Stimulated activated CD4-positive, alpha-beta T cell treated with anti-CD3 and anti-CD28 coated beads, Interleukin-2, amount 100 ng/mL, for 24 hours (primary cell): ENCODE measurements around the gene FOXN3.
"Not testable (repeated sequence)": the region's sequence is repeated elsewhere in the genome, so short reads cannot be mapped to it uniquely, and the experiment has no call there.

ENCODE experiments used
- DNase-seq, 2 donors: peaks; one replicate each; pipeline ENCODE4 v3.0.0-alpha.2; 2020

Gene FOXN3

DNA sequence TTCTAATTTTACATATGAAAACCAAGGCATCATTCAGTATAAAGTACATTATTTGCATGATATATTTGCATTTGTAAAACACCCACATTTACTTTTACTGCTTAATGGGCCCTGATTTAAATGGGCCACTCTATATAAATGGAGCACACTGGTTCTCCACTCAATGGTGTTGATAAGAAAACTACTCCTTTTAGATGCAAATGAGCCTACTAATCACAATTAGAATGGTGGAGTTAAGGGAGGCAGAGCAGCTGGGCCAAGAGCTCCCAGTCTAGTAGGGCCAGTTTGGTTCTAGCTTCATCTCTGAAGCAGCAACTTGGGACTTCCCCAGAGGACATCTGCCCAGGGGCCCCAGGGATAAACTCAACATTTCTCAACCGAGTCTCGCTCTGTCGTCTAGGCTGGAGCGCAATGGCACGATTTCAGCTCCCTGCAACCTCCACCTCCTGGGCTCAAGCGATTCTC is 120.7 kb downstream of the FOXN3 start:
- no peak for DNase-seq

GRCh38 chr14:89294872-89295271 is 122.2 kb downstream of the FOXN3 start:
- no peak for DNase-seq

DNA sequence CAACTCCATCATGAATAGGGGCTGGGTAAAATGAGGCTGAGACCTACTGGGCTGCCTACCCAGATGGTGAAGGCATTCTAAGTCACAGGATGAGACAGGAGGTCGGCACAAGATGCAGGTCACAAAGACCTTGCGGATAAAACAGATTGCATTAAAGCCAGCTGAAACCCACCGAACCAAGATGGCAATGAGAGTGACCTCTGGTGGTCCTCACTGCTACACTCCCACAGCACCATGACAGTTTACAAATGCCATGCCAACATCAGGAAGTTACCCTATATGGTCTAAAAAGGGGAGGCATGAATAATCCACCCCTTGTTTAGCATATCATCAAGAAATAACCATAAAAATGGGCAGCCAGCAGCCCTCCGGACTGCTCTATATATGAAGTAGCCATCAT is 122.6 kb downstream of the FOXN3 start:
- not testable (repeated sequence) for DNase-seq

DNA sequence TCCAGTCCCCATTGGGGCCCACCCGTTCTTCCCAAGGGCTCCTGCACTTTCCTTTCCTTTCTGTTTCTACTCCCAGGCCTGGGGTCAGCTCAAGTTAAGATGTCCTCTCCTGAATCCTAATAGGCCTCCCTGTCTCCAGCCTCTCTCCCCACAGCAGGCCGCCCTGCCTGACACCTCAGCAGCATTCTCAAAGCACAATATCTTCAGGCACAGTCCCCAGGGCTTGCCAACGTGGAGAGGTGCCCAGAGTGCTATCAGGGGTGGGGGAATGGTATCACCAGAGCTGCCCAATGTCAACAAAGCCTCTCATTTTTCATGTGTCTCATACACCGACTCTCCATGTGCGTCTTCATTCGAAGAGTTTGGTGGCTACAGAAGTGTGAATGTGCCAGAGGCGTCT is 123.0 kb downstream of the FOXN3 start:
- DNase-seq: no peak

DNA sequence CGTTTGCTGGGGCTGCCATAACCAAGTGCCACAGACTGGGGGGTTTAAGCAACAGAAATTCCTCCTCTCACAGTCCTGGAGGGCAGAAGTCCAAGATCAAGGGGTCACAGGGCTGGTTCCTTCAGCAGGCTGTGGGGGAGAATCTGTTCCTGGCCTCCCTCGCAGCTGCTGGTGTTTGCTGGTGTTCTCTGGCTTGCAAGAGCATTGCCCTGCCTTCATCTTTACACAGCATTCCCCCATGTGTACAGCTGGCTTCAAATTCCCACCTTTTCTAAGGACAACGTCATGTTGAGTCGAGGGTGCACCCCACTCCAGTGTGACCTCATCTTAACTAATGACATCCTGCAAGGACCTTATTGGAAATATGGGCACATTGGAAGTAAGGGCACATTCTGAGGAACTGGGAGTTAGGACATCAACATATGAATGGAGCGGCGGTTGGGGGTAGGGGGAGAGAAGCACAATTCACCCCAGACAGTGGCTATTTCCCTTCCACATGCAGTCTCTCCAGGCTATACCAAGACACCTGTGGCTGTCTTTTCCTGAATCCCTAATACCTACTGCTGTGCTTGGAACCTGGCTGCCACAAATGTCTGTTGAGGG is 123.6 kb downstream of the FOXN3 start:
- no peak for DNase-seq

DNA sequence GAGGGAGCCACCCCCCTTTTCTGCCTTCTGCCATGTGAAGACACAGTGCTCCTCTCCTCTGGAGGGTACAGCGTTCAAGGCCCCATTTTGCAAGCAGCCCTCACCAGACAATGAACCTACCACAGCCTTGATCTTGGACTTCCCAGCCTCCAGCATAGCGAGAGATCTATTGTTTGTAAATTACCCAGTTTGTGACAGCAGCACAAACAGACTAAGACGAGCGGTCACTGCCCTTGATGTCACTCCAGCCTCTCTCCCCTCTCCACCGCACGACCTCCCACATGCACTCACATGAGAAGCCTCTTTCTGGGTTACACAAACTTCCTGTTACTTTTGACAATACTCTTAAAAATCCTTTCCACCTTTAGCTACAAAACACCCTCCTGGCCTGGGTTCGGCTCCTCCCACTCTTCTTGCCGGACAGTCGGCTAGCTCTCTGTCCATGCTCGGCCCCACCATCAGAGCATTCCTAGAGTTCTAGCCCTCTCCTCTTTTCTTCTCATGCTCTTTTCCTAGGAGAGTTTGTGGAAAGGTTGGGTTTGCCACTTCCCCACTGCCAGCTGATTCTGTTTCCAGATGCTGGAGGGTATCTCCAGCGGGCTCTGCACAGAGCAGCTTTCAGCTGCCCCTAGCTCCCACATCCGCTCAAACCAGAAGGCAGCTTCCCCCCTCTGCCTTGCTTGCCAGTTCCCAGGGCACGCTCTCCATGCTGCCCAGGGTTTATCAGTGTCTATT is 124.3 kb downstream of the FOXN3 start:
- no peak for DNase-seq

DNA sequence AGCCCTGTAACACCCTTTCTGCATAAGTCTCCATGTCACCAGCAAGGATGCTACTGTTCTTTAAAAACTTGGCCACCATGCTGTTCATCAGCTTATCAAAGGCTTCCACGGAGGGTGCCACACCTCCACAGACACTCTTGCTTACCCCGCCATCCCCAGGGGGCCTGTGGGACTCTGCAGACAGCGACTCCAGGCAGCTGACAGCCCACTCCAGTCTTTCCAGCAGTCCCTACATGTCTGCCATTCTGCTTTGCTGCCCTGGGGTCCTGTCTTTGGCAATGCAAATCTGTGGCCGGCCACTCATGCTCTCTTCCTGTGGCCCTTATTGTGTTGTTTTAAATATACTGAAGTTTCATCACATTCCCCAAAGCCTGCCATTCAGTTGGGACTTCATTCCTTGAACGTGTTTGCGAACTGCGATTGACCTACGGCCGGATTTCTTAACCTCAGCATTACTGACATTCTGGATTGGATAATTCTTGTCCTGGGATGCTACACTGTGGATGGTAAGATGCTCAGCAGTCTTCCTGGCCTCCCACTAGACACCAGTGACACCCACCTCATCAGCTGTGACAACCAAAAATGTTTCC is 125.6 kb downstream of the FOXN3 start:
- no peak for DNase-seq

DNA sequence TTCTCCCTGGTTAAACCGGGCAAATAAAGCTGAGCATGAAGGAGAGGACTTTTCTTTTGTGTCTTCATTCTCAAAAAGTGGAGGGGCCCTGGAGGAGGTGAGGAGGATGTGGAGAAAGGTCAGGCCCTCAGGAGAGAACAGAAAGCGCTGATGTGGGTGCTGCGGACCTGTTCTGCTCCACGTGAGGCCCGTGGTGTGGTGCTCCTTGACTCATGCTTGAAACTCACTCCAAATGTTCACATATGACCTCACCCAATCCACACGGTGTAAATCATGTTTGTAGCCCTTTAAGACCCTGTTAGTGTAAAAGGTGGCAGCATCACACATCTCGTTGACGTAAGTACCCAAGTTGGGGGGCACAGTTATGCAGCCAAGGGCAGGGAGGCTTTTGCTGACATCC is 126.2 kb downstream of the FOXN3 start:
- no peak for DNase-seq

GRCh38 chr14:89289477-89289876 is 127.6 kb downstream of the FOXN3 start:
- no peak for DNase-seq

DNA sequence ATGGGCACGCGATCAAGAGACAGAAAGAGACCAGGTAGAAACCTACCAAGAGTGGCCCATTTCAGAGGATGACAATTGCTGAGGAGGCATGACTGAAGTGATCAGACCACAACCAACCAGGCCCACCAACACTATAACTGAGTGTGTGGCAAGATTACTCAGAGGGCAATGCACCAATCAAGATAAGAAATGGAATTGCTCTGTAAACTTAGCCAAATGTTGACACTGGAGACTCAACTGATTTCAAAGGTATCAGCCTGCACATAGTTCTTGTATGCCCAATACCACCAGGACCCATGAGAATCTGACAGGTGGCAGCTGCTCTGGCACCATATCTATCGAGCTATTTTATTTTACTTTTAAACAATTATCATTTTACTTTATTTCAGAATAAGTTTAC is 128.9 kb downstream of the FOXN3 start:
- DNase-seq: no peak

GRCh38 chr14:89284333-89285058 is 132.5 kb downstream of the FOXN3 start:
- DNase-seq: no peak

DNA sequence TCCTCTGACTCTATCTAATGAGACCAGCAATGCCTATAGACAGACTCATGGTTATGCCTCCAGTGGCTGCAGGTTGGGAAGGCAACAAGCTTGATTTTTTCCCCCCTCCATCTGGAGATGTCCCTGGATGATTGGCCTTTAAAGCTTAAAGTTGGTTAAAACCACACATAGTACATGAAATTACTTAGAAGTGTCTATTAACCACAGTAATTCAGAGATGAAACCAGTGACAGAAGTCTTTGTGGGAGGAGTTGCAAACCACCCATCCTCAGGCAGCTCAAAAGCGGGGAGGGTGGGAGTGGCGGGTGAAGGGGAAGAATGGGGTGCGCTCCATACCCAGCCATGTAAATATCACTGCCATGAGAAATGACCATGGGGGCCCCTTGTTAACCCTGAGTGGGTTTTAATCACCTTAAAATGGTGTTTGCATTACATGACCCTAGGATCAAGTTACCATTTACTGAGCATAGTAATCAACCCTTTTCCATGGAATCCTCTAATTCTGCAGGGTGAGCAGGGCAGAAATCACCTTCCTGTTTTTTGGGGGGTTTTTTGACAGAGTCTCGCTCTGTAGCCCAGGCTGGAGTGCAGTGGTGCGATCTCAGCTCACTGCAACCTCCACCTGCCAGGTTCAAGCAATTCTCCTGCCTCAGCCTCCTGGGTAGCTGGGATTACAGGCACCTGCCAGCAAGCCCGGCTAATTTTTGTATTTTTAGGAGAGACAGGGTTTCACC is 133.5 kb downstream of the FOXN3 start:
- DNase-seq: peak; percentile 32 to 54

GRCh38 chr14:89282191-89282590 is 134.8 kb downstream of the FOXN3 start:
- no peak for DNase-seq

DNA sequence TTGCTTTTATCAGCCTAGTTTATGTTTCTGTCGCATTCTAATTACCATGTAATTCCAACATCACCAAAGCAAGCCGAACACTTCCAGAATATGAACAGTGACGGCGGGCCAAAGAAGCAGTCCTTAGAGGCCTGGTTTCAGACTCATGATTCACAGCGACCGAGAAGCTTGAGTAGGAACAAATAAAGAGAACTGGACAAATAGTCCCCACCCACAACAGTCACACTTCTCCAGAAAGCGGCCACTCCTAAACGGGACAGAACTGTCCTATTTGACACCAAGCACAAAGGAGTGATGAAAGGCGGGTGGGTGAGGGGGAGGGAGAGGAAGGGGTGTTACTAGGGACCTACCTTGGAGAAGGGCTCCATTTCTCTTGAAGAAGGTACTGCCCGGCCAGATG is 136.4 kb downstream of the FOXN3 start:
- DNase-seq: no peak

DNA sequence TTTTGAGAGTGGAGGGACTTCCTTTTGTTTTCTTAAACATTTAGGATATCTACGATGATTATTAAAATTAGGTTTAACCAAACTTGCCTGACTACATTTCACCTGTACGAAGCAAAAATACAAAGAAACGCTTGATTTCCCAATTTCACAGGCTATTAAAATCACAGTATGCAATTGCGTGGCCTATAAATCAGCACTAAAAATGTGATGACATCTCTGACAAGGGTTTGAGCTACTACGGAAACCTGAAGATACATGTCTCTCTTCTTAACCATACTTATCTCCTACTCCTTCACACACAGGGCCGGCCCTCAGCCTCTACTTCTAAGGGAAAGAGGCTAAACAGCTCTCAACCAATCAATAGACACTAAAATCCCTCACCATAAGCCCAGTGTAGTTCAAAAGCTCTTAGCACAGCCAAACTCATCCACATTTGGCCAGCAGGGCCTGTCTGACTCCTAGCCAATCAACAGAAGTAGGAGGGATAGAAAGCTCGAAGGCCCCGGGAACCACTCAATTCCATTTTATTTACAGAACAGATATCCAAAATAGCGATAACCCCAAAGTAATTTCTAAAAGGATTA is 137.3 kb downstream of the FOXN3 start:
- DNase-seq: no peak

- DNase-seq: no peak
Measured at GRCh38 chr14:89277203-89277602, 139.8 kb downstream of the FOXN3 start.

GRCh38 chr14:89276424-89276975 is 140.5 kb downstream of the FOXN3 start:
- DNase-seq: peak; percentile 68 to 80

DNA sequence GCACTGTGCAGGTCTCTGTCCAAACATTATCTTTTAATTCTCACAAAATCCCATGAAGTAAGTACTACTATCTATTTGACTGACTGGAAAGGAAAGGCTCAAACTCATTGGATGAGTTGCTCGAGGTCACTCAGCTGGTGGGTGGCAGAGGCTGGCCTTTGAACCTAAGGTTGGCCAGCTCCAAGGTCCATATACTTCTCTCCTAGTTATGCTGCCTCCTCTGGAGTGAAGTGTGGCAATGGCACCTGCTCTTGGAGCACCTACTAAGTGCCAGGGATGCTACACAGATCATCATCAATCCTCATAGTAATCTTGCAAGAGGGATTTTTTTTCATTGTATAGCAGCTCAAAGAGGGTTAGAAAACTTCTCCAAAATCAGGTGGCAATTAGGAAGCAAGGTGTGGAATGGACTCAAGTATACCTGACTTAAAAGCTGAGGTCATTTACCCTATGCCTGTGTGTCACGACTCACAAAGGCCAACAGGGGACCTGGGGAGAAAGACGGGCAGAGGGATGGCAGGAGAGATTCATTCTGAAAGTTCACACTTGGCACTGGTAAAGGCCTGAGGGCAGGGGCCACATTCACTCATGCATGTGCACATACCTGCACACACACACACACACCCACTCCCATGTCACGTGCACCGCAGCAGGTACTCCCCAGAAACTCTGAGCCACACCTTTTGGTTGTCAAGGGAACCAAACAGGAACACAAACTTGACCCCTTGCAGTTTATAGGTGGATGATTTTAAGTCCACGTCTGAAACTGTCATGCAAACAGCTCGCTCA is 146.4 kb downstream of the FOXN3 start:
- no peak for DNase-seq

GRCh38 chr14:89269404-89269803 is 147.6 kb downstream of the FOXN3 start:
- no peak for DNase-seq

DNA sequence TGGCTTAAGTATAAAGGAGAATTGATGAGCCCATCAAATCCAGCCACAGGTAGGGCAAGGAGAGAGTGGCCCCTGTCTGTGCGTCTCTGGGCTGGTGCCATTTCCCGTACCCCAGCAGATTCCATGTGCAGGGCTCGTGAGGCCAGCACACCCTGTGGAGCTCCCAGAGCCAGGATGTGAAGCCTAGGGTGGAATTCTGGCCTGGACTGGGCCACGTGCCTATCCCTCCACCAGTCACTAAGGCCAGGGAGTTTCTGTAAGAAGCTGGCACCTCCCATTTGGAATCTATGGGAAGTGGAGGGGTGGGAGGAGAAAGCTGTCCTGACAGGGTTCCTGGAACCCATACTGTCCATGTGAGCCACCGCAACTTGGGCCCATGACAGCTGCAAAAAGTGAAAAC is 148.5 kb downstream of the FOXN3 start:
- DNase-seq: no peak

DNA sequence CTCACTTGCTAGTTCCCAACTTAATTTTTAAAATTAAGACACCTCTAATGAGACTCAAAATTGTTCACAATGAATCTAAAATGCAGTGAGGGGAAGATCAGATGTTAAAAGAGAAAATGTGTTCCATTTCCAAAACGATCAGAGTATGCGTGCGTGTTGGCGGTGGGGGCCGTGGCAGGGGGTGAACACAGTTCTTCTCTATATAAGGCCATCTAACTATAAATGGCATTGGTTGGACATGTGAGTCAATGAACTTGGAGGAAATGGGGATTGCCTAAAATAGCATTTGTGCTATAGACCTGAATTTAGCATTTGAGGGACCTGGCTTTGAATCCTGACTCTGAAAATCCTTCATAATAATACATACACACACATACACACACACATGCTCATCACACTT is 149.4 kb downstream of the FOXN3 start:
- DNase-seq: no peak
